ENCODE results near the gene HSD11B2. TPM values are rescaled to one million over a fixed set of nuclear protein-coding genes. Genes with fewer than 3 reads are reported as not detected.
A peak's percentile ranks its signal among the peaks of the same experiment; 100 is the strongest.

The HSD11B2 gene
- total RNA-seq = not detected

- H3K4me1 Mint-ChIP-seq = peaks cover 7% of the 10 kb centered on the region
- peaks cover 2% of the 10 kb centered on the region for H3K36me3 Mint-ChIP-seq (ENCODE audit: low read depth)
- ChIA-PET CTCF (interaction anchor here (0.8 kb wide), 1 partner anchor 63 kb away, joined by 3 read pairs; no protein-coding TSS in a partner anchor), POLR2A (no interaction called here)
- peak; percentile 28 for DNase-seq
- no peak within 1 kb of the TSS for H3K27ac Mint-ChIP-seq
- peak within 1 kb of the TSS; percentile 72 for H3K4me3 Mint-ChIP-seq
- peaks cover 44% of the 10 kb centered on the region for H3K27me3 Mint-ChIP-seq
- H3K9me3 Mint-ChIP-seq = no peaks in the 10 kb centered on the region
Measured at GRCh38 chr16:67430977-67431774, at the start of gene HSD11B2. Gene HSD11B2 (plus strand): TSS chr16:67431121. CDS start chr16:67431249, 128 bp downstream.

DNA sequence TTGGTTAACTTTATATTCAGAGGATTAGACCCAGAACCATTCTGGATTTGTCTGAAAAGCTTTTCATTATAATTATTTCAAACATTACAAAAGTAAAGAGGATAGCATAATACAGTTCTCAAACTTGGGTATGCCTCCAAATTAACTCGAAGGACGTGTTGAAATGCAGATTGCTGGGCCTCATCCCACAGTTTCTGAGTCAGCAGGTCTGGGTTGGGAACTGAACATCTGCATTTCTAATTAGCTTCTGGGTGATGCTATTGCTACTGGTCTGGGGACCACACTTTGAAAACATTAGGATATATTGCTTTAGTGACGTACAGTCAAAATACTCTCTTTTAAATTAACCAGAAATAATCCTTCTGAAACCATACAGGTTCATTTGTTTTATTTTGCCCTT is 47.6 kb upstream of the HSD11B2 start:
- ChIA-PET CTCF (interaction anchor here (1.2 kb wide), 1 partner anchor 10 kb away, joined by 3 read pairs; no protein-coding TSS in a partner anchor), POLR2A (no interaction called here)
- Mint-ChIP-seq H3K4me3 (no peak overlapping the region), H3K27ac (no peak overlapping the region), H3K36me3 (ENCODE audit: low read depth) (no peaks in the 10 kb centered on the region), H3K9me3 (no peaks in the 10 kb centered on the region), H3K27me3 (peaks cover 17% of the 10 kb centered on the region), H3K4me1 (no peaks in the 10 kb centered on the region)
- DNase-seq = no peak

DNA sequence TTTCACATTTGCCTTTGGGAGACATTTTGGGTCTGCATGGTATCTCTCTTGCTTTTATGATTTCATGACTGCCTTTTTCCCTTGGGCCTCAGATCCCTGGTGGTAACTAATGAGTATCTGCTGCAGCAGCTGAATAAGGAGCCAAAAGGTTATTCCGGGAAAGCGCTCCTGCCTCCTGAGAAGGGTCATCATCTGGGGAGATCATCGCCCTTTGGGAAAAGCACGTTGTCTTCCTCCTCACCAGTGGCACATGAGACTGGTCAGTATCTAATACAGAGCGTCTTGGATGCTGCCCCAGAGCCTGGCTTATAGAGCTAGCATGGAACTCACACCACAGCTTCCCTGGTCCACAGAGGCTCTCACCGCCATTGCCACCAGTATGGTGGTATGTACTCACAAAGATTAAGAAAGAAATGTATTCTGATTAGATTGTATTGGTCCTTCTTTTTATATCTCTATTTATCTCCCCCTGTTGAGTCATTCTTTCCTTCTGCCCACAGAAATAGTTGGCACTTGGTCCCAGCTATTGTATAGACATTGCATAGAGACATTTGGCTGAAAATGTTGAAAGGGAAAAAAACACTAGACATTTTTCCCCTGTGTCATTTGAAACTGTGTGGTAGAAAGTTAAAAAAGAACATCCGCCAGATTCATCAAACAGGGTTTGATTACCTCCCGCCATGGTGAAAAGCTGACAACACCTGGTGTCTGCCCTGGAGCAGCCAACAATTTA is 46.0 kb upstream of the HSD11B2 start:
- Mint-ChIP-seq H3K9me3 (no peaks in the 10 kb centered on the region), H3K4me1 (no peaks in the 10 kb centered on the region), H3K36me3 (ENCODE audit: low read depth) (no peaks in the 10 kb centered on the region), H3K4me3 (no peak overlapping the region), H3K27ac (no peak overlapping the region), H3K27me3 (peaks cover 20% of the 10 kb centered on the region)
- DNase-seq = no peak
- ChIA-PET CTCF (interaction anchor here (1.0 to 1.6 kb wide), 2 partner anchors 15 kb away, joined by 3 to 4 read pairs; no protein-coding TSS in a partner anchor), POLR2A (interaction anchor here (0.8 kb wide), 1 partner anchor 234 kb away, joined by 3 read pairs; the partner anchor contains the start of gene B3GNT9)

- Mint-ChIP-seq H3K4me1 (no peaks in the 10 kb centered on the region), H3K4me3 (no peak overlapping the region), H3K27me3 (peaks cover 21% of the 10 kb centered on the region), H3K36me3 (ENCODE audit: low read depth) (no peaks in the 10 kb centered on the region), H3K9me3 (no peaks in the 10 kb centered on the region), H3K27ac (no peak overlapping the region)
- ChIA-PET CTCF (no interaction called here), POLR2A (no interaction called here)
- no peak for DNase-seq
Measured at GRCh38 chr16:67386861-67387455, 44.0 kb upstream of the HSD11B2 start.

DNA sequence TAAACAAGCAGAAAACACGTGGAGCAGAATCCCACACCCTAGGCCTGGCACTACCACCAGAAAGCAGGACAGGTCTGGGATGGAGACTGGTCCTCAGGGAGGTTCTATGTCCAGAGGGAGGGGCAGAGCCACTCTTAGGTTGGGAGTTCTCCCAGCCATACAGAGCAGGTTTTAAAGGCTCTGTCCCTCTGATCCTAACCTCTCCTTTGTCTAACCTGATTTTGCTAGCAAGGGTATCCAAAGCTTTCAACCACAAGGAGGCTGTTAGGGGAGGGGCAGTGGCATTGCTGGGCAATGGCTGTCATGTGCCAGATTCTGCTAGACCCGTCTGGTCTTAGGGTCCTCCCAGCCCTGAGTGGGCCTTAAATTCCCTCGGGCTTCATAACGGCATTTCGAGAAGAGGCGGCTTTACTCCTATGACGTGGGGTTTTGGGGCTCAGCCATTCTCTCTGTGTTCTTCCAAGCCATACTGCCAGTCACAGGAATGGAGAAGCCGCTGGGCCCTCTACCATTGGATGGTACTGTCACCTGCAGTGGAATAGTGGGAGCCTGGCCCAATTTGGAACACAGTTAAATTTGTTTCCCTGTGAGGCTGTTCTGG is 43.3 kb upstream of the HSD11B2 start:
- Mint-ChIP-seq H3K27me3 (peaks cover 24% of the 10 kb centered on the region), H3K4me3 (no peak overlapping the region), H3K27ac (no peak overlapping the region), H3K4me1 (no peaks in the 10 kb centered on the region), H3K9me3 (no peaks in the 10 kb centered on the region), H3K36me3 (ENCODE audit: low read depth) (no peaks in the 10 kb centered on the region)
- POLR2A ChIA-PET = no interaction called here
- DNase-seq = no peak
- CTCF ChIA-PET = interaction anchor here (1.0 to 1.2 kb wide), 2 partner anchors 11 to 35 kb away, joined by 3 to 5 read pairs; no protein-coding TSS in a partner anchor

DNA sequence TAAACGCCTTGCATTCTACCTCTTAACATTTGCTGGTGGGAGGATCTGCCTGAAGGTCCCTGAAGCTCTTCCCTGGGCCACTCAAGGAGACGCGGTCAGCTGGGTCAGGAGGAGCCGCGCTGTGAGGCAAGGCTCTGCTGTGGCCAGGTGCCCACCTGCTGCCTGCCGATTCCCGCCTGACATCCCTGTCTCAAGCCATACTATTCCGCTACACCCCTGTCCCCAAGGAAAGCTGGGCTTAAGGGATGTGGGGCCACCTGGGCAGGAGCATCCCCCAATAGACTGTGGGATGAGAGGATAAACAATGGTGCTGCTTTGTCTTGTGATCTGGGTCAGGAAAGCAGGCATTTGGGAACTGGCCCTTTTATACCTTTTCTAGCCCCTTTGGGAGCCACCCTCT is 42.7 kb upstream of the HSD11B2 start:
- no peaks in the 10 kb centered on the region for H3K4me1 Mint-ChIP-seq
- CTCF ChIA-PET = interaction anchor here (1.0 to 1.2 kb wide), 3 partner anchors 10 to 56 kb away, joined by 3 to 6 read pairs (median 5); no protein-coding TSS in a partner anchor
- no peak for DNase-seq
- H3K27me3 Mint-ChIP-seq = peaks cover 29% of the 10 kb centered on the region
- H3K9me3 Mint-ChIP-seq = no peaks in the 10 kb centered on the region
- no peak overlapping the region for H3K4me3 Mint-ChIP-seq
- H3K27ac Mint-ChIP-seq = no peak overlapping the region
- POLR2A ChIA-PET = no interaction called here
- no peaks in the 10 kb centered on the region for H3K36me3 Mint-ChIP-seq (ENCODE audit: low read depth)

DNA sequence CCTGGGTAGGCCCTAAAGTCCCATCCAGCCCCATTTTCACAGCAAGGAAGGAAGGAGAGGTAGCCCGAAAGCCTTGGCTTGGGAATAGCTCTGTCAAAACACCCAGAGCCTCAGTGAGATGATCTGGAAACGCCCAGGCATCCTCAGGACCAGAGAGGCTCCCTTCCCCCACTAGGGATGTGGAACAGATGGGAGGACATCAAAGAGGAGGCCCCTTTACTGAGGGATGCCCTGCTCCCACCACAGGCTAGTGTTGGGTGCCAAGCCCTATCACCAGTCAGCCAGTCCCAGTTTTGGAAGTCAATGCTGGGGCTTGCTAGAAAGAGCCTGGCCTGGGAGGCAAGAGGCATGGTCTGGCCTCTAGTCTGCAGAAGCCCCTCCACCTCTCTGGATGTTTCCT is 42.3 kb upstream of the HSD11B2 start:
- Mint-ChIP-seq H3K9me3 (no peaks in the 10 kb centered on the region), H3K4me3 (no peak overlapping the region), H3K27me3 (peaks cover 30% of the 10 kb centered on the region), H3K36me3 (ENCODE audit: low read depth) (no peaks in the 10 kb centered on the region), H3K27ac (no peak overlapping the region), H3K4me1 (no peaks in the 10 kb centered on the region)
- ChIA-PET CTCF (interaction anchor here (1.0 to 1.2 kb wide), 3 partner anchors 10 to 57 kb away, joined by 3 to 6 read pairs (median 5); no protein-coding TSS in a partner anchor), POLR2A (no interaction called here)
- no peak for DNase-seq

DNA sequence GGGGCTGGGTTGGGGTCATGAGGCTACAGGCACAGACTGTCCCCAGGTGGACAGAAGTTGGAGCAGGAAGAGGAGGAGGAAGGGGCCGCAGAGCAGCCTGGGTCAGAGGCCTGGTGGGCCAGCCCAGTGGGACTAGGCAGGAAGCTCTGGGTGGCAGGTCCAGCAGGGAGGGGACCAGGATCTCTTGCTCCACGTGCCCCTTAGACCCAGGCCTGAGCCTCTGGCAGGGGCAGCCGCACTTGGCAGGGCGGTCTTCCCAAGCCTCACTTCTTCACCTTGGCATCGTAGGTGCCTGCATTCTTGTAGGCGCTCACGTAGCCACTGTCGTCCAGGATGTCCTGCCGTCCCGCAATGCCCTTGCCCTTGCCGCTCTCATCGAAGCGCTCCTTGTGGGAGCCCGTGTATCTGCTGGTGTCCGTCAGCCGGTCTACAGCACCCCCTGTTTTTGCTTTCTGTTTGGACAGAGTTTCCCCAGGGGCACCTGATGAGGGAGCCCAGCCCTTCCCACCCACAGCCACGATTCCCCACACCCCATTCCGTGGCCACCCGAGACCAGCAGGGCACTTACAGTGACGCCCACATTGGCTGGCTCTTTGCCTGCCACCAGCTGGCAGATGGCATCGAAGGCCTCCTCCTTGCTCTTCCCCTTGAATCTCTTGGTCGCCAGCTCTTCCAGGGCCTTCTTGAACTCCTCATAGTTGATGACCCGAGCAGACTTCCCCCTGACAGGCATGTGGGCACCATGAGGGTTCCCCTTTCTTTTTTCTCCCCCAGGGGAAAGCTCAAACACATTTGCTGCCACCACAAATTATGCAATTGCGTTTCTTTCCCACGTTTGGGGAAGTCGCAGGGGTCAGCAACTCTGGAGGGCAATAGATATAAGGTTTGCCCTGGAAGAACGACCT is 40.8 kb upstream of the HSD11B2 start:
- Mint-ChIP-seq H3K27ac (no peak overlapping the region), H3K36me3 (ENCODE audit: low read depth) (no peaks in the 10 kb centered on the region)
- POLR2A ChIA-PET = no interaction called here

DNA sequence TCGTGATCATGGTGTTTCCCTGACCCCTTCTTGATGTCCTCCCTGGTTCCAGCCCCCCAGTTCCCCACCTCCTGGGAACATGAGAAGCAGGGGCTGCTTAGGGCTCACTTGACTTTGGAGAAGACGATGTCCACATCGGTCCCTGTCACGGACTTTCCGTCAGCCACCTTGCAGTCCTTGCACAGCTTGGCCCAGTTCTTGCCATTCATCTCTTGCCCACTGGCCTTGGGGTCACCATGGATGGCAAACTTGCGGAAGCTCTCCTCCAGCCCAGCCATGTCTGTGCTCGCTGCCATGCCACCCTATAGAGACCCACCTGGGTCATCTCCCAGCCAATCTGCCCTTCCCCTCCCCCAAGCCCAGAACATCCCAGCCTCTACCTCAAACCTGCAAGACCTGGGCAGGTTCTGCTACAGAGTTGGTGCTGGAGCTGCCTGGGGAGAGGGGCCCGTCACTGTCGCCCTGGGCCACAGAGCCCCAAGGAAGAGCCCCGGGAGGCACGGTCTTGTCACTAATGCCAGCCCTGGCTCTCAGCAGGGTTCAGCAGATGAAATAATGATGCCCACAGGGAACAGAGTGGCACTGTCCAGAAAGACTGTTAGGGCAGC is 40.0 kb upstream of the HSD11B2 start:
- Mint-ChIP-seq H3K36me3 (ENCODE audit: low read depth) (no peaks in the 10 kb centered on the region), H3K27me3 (peaks cover 40% of the 10 kb centered on the region), H3K9me3 (no peaks in the 10 kb centered on the region), H3K4me1 (peaks cover 5% of the 10 kb centered on the region), H3K4me3 (no peak overlapping the region), H3K27ac (no peak overlapping the region)
- POLR2A ChIA-PET = no interaction called here
- CTCF ChIA-PET = interaction anchor here (1.0 kb wide), 1 partner anchor 130 kb away, joined by 3 read pairs; no protein-coding TSS in a partner anchor
- DNase-seq = no peak

More for the DNA sequence above, 40.8 kb upstream of the HSD11B2 start:
- Mint-ChIP-seq H3K4me3 (no peak overlapping the region), H3K9me3 (no peaks in the 10 kb centered on the region), H3K4me1 (peaks cover 5% of the 10 kb centered on the region), H3K27me3 (peaks cover 39% of the 10 kb centered on the region)
- DNase-seq = no peak
- CTCF ChIA-PET = interaction anchor here (0.6 to 1.0 kb wide), 2 partner anchors 57 to 129 kb away, joined by 3 read pairs; no protein-coding TSS in a partner anchor

DNA sequence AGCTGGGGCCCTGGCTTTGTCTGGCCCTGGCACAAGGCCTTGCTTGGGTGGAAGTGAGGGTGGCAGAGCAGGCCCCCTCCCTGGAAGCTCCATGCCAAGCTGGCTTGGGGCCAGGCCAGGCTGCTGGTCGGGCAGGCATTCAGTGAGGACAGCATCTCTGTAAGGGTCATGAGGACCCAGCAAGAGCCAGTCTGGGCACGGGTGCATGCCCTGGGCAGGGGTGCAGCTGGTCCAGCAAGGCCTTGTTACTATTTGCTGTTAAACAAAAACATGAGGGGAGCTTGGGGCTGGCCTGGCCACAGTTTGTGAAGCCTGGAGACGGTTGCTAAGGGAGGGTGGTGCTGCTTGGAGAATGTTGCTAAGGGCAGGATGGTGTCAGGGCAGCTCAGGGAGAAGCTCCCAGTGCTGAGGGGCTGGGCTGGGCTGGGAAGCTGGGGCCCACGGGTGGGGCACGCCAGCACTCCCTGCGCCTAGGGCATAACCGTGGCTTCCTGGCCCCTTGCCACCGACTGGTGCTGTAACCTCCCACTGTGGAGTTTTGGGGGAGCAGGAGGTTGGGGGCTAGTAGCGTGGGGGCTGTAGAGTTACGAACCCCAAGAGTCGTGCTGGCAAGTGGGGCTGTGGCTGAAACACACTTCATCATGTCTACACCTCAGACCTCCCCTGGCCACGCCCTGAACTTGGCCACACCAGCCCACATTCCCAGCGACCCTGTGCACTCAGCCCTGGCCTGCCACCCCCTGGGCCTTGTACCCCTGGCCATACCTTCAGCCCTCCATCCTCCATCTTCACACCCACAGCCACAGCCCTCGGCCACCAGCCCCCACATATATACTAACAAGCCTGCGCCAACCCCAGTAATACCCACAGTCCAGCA is 39.3 kb upstream of the HSD11B2 start:
- no peaks in the 10 kb centered on the region for H3K36me3 Mint-ChIP-seq (ENCODE audit: low read depth)
- no peak overlapping the region for H3K4me3 Mint-ChIP-seq
- ChIA-PET CTCF (interaction anchor here (1.0 kb wide), 1 partner anchor 131 kb away, joined by 3 read pairs; no protein-coding TSS in a partner anchor), POLR2A (no interaction called here)
- H3K27ac Mint-ChIP-seq = no peak overlapping the region
- peaks cover 40% of the 10 kb centered on the region for H3K27me3 Mint-ChIP-seq
- H3K4me1 Mint-ChIP-seq = peaks cover 5% of the 10 kb centered on the region
- DNase-seq = no peak
- H3K9me3 Mint-ChIP-seq = no peaks in the 10 kb centered on the region

Measured in activated CD4-positive, alpha-beta memory T cell treated with anti-CD3 and anti-CD28 coated beads, Interleukin-2, amount 10 ng/mL, durations not matched to agents 7 days and 5 days (primary cell).